HK-2 (cell line): Measurements from ENCODE around the gene FKBP4.

Experiments used
- DNase-seq: peaks from one replicate; pipeline ENCODE4 v3.0.0-alpha.2; 2018; ENCODE audit not compliant: unreplicated experiment

Gene FKBP4

GRCh38 chr12:2845280-2845679 lies 50.5 kb downstream of the FKBP4 start:
- DNase-seq = no peak

GRCh38 chr12:2851931-2852330 lies 57.2 kb downstream of the FKBP4 start:
- no peak for DNase-seq

GRCh38 chr12:2853626-2854025 lies 58.9 kb downstream of the FKBP4 start:
- DNase-seq = no peak
